ENCODE measurements around the gene HERC2. TPM values are rescaled to one million over a fixed set of nuclear protein-coding genes. Genes with fewer than 3 reads are reported as not detected.

The HERC2 gene
- total and polyA plus RNA-seq, 2 of the 4 experiments (the other 2 are of a cell fraction) = 20.8 to 28.9 TPM

DNA sequence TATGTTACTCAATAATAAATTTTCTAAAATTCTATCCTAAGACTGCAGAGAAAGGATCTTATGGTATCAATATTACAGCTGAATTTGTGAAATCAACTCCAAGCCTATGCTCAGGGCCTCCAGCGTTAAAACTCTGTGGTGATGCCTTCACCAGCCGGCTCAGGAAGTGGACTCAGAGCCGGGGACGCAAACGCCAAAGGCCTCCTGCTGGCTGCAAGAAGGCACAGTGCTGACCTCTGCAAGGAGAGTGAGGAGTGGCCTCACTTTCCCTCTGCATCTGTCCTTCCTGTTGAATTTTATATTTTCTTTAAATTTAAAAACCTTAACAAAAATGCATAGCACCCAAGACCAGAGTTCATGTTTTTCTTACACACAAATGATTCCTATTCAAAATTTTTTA is 48.5 kb downstream of the HERC2 start:
- Histone ChIP-seq H2AK9ac (replicated peaks; ENCODE audit: low read depth, low read length, poor library complexity) (no peak overlapping the region), H3K27me3 (ENCODE audit: control insufficient read depth, insufficient read depth, low read length) (no peaks in the 10 kb centered on the region), H2AFZ (replicated peaks; ENCODE audit: low read length, poor library complexity) (no peak overlapping the region), H4K91ac (ENCODE audit: insufficient read depth, low read depth, low read length) (no peak overlapping the region), H3K23ac (ENCODE audit: low read depth, low read length) (no peak overlapping the region), H3K18ac (ENCODE audit: low read depth, low read length) (no peak overlapping the region), H3K14ac (replicated peaks; ENCODE audit: low read depth, low read length) (no peak overlapping the region), H4K5ac (ENCODE audit: low read depth, low read length) (no peak overlapping the region), H3K9me1 (ENCODE audit: insufficient read depth, low read length) (0 out of 2 replicates have a peak, but pooled peaks cover 9% of the 10 kb centered on the region), H2BK120ac (ENCODE audit: low read depth, low read length) (no peak overlapping the region), H4K8ac (ENCODE audit: low read depth in 2 of 2, low read length in 2 of 2) (no peak overlapping the region), H3K9ac (ENCODE audit: low read depth, low read length) (no peak overlapping the region; the same call in 1 of the 2 replicates), H3K4ac (ENCODE audit: low read depth, low read length) (no peak overlapping the region), H3K79me1 (ENCODE audit: low read depth in 1 of 2, low read length in 2 of 2) (peaks cover 6 to 30% of the 10 kb centered on the region in 2 experiments; a peak in 1 of 4 replicates), H3K9me3 (ENCODE audit: control insufficient read depth, insufficient read depth, low read length) (no peaks in the 10 kb centered on the region), H3K56ac (ENCODE audit: extremely low read depth, insufficient read depth, low read length) (no peak overlapping the region), H3K4me3 (ENCODE audit: insufficient read depth, low read depth, low read length) (no peak overlapping the region), H2BK5ac (ENCODE audit: low read depth, low read length, poor library complexity, severe bottlenecking) (no peak overlapping the region), H2BK15ac (ENCODE audit: low read depth, low read length) (no peak overlapping the region), H4K20me1 (ENCODE audit: insufficient read depth, low read length) (peaks cover 3% of the 10 kb centered on the region; the same call in 1 of the 2 replicates), H3K4me2 (ENCODE audit: low read depth, low read length) (no peak overlapping the region), H2BK20ac (ENCODE audit: low read depth, low read length) (no peak overlapping the region), H3K27ac (ENCODE audit: insufficient read depth, low read length) (no peak overlapping the region), H3K4me1 (ENCODE audit: control insufficient read depth, insufficient read depth, low read length) (no peaks in the 10 kb centered on the region), H3K36me3 (ENCODE audit: control insufficient read depth, insufficient read depth, low read length) (peaks cover 38% of the 10 kb centered on the region), H2AK5ac (ENCODE audit: low read depth, low read length) (no peak overlapping the region)
- no TSS peak for BruUV-seq (replicated peaks)
- WGBS, 2 experiments (ENCODE audit: extremely low coverage in 2 of 2, insufficient read length in 1 of 2) = 0% methylated on average over 2 of the region's 5 CpGs; no CpG with 5 or more reads in 1 of the 2 experiments
- ATAC-seq (ENCODE audit: low read depth) (peak; percentile 89), DNase-seq (peak; percentile 34)
- intact Hi-C loops (cut with micrococcal nuclease) = no loop called here
- in situ Hi-C loops (cut with MboI; ENCODE audit: low sequenced_read_pairs) = no loop called here
- ChIA-PET CTCF (no interaction called here), POLR2A (ENCODE audit: unreplicated experiment) (no interaction called here)
- TF ChIP-seq SMC3 (IDR thresholded peaks at IDR 0.05; ENCODE audit: low read depth, low read length) = no peak
- TF ChIP-seq, protein P1, sequence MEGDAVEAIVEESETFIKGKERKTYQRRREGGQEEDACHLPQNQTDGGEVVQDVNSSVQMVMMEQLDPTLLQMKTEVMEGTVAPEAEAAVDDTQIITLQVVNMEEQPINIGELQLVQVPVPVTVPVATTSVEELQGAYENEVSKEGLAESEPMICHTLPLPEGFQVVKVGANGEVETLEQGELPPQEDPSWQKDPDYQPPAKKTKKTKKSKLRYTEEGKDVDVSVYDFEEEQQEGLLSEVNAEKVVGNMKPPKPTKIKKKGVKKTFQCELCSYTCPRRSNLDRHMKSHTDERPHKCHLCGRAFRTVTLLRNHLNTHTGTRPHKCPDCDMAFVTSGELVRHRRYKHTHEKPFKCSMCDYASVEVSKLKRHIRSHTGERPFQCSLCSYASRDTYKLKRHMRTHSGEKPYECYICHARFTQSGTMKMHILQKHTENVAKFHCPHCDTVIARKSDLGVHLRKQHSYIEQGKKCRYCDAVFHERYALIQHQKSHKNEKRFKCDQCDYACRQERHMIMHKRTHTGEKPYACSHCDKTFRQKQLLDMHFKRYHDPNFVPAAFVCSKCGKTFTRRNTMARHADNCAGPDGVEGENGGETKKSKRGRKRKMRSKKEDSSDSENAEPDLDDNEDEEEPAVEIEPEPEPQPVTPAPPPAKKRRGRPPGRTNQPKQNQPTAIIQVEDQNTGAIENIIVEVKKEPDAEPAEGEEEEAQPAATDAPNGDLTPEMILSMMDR (conservative IDR thresholded peaks at IDR 0.05; ENCODE audit: low read depth, low read length) = peak; percentile 27; the same call in 1 of the 2 replicates
- dilution Hi-C loops (cut with HindIII; ENCODE audit: low sequenced_read_pairs, unreplicated experiment) = no loop called here
